NCI-H2227 treated with DMSO at 0.1 percent for 48 hours (cell line): ENCODE results near the gene CDK11A.
A peak's percentile ranks its signal among the peaks of the same experiment; 100 is the strongest.
"Not testable (repeated sequence)": the region's sequence is repeated elsewhere in the genome, so short reads cannot be mapped to it uniquely, and the experiment has no call there.

Source experiments
- DNase-seq: peaks from one replicate; lab custom pipeline; 2025; lab: John Stamatoyannopoulos, UW

CDK11A gene

DNA sequence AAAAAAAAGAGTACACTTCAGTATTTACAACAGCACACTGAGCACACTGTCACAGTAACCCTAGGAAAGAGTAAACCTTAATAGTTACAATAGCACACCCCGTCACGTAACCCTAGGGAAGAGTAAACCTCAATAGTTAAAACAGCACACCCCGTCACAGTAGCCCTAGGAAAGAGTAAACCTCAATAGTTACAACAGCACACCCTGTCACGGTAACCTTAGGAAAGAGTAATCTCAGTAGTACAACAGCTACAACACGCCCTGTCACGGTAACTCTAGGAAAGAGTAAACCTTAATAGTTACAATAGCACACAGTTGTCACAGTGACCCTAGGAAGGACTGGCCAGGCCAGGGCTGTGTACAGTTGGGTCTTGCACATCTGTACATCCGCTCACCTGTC, 3.0 kb downstream of the CDK11A start:
- DNase-seq: no peak

GRCh38 chr1:1715109-1715883, 8.9 kb downstream of the CDK11A start:
- not testable (repeated sequence) for DNase-seq

GRCh38 chr1:1707897-1708296, 16.3 kb downstream of the CDK11A start:
- not testable (repeated sequence) for DNase-seq

DNA sequence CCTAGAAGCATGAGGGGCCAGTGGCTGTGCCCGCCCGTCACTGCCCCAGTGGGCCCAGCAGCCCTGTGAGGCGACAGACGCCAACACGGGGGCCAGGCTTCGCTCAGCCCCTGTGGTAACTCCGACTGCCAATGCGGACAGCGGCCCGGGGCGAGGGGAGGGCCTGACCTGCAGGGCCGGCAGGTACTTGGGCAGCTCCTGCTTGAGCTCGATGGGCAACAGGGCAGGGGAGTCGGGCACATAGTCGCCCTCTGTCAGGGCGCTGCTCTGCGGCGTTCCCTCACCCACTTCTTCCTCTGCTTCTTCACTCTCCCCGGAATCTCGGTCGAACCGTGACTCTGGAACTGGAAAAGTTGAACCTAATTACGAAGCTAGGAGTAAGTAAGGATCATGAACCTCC, 16.9 kb downstream of the CDK11A start:
- not testable (repeated sequence) for DNase-seq

DNA sequence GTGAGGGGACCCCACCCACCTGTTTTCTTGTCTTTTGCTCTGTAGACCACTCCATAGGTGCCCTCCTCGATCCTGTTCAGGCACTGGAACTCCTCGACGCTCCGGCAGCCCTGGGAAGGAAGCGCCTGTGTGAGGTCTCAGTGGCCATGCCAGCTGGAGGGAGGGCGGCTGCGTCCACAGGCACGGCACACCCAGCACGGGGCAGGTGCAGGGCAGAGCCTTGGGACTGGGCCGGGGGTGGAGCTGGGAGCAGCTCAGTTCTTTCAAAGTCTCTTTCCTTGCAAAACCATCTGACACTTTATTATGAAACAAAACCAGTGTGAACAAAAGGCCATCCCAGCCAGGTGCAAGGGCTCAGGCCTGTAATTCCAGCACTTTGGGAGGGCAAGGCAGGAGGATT, 18.5 kb downstream of the CDK11A start:
- not testable (repeated sequence) for DNase-seq

DNA sequence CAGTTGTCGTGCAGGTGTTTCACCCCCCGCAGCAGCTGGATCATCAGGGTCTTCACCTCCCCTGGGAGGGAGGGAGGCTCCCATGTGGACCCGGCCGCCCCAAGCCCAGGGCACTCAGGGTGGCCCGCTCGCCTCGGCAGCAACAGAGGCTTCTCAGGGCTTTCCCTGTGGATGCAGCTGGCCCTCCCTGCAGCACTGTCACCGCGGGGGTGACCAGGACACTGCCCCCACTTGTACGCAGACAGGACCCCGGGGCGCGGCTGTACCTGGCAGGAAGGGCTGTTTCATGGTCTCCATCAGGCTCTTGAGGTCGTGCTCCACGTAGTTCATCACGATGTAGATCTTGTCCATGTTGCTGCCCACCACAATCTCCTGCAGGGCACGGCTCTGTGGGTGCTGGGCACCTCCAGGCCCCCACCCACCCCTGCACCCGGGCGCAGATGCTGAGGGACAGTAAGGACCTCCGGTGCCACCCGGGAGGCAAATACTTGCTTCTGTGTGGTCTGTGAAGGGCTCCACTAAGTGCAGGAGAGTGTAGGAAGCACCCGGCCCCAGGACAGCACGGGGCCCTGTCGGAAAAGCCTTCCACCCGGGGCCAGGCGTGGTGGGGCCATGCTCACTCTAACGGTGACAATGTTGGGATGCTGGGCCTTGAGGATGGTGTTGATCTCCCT, 19.7 kb downstream of the CDK11A start:
- not testable (repeated sequence) for DNase-seq

GRCh38 chr1:1703796-1704195, 20.4 kb downstream of the CDK11A start:
- no peak for DNase-seq

DNA sequence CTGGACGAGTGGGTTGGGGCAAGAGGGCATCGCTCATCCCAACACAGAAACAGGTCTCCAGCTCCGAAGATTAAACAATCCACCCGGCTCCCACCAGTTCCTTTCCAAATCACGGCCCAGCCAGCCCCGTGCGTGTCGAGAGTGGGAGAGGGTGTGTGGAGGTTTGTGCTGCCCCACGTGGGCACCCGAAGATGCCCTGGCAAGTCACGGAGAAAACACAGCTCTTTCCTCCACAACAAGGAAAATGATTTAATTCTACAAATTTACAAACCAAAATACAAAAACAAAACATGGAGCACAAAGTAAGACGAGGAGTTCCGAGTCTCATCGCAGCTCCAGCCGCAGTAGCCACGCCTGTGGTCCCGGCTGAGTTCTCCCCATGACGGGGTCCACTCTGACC, 21.7 kb downstream of the CDK11A start:
- DNase-seq: not testable (repeated sequence)

DNA sequence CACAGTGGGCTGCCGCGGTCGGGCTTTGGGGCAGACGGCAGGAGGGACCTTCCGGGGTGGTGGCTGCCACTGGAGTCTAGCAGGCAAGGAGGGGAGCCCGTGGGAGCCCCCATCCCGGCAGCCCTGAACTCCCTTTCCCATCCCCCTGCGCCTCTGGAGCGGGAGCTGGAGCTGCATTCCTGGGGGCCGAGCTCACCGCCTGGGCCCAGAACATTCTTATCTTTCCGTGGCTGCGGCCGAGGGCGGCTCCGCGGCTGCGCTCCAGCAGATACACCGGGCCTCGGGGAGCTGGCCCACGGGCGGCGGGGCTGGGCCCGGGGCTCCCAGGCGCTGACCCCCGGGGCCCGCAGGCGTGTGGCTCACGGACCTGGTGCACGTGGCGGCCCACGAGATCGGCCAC, 23.6 kb downstream of the CDK11A start:
- not testable (repeated sequence) for DNase-seq

- DNase-seq: not testable (repeated sequence)
These were observed 24.1 kb downstream of the CDK11A start for GRCh38 chr1:1700067-1700466.

DNA sequence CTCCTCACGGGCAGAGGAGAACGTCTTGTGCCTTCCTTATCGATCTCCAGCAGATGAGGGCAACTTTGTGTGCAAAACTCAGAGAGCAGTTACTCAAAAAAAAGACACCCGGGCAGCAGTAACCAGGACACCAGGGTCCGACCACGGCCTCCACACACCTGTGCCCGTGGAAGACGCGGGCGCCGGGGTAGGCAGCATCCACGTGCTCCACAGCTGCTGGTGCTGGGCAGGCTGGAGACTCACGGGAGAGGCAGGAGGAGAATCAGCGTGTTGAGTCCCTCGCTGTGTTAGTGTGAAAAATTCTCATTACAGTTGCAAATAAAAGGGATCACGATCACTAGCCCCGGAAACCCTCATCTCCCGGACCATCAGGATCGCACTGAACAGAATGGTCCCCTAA, 25.1 kb downstream of the CDK11A start:
- not testable (repeated sequence) for DNase-seq

GRCh38 chr1:1697358-1698183, 26.6 kb downstream of the CDK11A start:
- not testable (repeated sequence) for DNase-seq

DNA sequence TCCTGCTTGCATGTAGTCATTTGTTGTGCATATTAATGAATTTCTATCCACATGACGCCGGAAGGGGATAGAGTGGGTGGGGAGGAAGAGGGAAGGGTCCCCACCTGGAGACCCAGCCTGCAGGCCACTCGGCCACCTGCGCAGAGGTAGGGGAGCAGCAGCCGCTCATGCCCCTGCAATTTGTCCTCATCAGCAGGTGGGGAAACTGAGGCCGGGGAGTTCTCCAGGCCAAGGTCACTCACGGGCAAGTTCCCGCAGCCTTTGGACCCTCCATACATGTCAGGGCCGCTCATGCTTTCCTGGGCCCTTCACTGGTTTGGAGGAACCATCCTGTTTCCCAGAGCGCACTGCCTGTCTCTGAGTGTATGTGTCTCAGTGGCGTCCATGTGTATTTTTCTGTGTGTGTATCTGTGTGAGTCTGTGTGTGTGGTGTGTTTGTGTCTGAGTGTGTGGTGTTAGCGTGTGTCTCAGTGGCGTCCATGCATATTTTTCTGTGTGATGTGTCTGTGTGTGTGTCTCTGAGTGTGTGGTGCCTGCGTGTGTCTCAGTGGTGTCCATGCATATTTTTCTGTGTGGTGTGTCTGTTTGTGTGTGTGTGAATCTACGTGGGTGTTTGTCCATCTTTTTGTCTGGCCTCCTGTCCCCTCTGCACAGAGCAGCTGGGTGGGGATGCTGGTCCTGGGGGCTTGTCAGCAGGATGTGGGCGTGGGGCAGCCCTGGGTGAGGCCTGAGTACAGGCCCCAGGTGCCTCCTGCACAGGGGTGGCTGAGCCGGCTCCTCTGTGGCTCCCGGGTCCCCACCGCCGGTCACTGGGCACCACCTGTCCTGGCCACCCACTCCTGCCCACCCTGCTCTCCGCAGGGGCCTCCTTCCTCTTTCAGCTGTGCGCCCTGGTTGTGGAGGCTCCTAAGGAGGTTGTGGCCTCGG, 27.5 kb downstream of the CDK11A start:
- DNase-seq: not testable (repeated sequence)

GRCh38 chr1:1692714-1693647, 31.2 kb downstream of the CDK11A start, which contains the start of gene SLC35E2B:
Gene SLC35E2B (minus strand): TSS chr1:1692795. CDS start chr1:1676699, 16,096 bp downstream.
- peak; percentile 85 for DNase-seq

DNA sequence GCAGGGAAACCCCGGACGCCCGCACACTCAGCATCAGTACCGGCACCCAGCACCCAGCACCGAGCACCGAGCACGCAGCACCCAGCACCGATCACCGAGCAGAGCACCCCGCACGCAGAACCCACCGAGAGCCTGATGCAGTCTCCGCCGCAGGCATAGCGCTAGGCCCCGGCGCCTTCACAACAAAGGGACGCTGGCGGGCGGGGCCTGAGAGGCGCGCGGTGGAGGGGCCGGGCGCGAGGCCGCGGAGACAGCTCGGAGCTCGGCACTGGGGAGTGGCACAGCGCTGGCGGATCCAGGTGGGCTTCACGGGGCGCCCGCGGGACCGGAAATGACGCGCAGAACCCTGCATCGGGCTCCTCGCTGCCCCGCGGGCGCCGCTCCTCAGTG, 31.8 kb downstream of the CDK11A start:
- peak; percentile 72 for DNase-seq

DNA sequence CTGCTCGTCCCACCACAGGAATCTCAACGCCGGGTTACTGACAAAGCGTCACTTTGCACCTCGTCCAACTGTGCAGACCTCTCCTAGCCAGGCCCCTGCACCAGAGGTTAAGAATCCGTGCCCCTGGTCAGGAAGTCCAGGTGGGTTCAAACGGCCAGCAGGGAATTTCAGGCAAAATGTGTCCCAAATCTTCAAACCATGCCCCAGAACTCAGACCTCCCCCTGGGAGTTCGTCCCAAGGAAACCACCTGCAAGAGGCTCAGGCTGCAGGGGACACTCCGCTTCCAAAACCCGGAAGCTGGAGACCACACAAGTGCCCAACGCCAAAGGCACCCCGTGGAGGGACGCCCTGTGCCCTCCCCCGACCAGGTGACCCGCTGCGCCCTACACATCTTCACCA, 32.7 kb downstream of the CDK11A start:
- DNase-seq: not testable (repeated sequence)

DNA sequence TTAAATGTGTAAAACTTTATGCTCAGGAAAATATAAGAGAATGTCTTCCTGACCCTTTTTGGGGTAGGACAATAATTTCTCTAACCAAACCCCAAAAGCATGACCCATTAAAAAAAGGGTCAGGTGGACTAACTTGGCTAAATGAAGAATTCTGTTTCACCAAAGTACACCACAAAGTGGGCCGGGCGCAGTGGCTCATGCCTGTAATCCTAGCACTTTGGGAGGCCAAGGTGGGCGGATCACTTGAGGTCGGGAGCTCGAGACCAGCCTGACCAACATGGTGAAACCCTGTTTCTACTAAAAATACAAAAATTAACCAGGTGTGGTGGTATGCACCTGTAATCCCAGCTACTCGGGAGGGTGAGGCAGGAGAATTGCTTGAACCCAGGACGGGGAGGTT, 34.6 kb downstream of the CDK11A start:
- not testable (repeated sequence) for DNase-seq

DNA sequence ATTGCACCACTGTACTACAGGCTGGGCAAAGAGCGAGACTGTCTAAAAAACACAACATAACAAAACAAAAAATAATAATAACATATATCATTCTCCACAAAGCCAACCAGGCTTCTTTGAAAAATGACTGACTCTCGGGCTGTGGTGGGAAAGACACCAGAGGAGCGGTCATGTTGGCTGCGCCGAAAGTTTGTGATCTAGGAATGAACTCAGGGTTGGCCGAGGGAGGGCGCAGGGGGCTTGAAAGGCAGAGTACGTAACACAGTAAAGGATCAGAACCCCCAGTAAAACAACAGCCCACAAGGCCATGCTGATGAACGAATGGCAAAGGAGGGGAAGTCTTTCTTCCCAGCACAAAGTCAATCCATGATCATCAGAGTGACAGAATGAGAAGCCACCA, 36.3 kb downstream of the CDK11A start:
- DNase-seq: no peak

- DNase-seq: no peak
These were observed 40.0 kb downstream of the CDK11A start for GRCh38 chr1:1684031-1684681.
